ENCODE data around the gene IFNA1. TPM values are rescaled to one million over a fixed set of nuclear protein-coding genes. Genes with fewer than 3 reads are reported as not detected.
"Not testable (repeated sequence)": the region's sequence is repeated elsewhere in the genome, so short reads cannot be mapped to it uniquely, and the experiment has no call there.

IFNA1 gene
- polyA plus RNA-seq, 5 donors: 0.19 TPM; not detected in 4

- no peak for DNase-seq
These were observed 3.8 kb downstream of the IFNA1 start for GRCh38 chr9:21443849-21444625.

- not testable (repeated sequence) for DNase-seq
These were observed 9.1 kb downstream of the IFNA1 start for GRCh38 chr9:21449312-21449711.

- no peak for DNase-seq
These were observed 10.6 kb downstream of the IFNA1 start for GRCh38 chr9:21450733-21451394.

- DNase-seq: no peak
These were observed 12.4 kb downstream of the IFNA1 start for GRCh38 chr9:21452681-21453080.

GRCh38 chr9:21454149-21454548 is 13.9 kb downstream of the IFNA1 start:
- DNase-seq: no peak

GRCh38 chr9:21455320-21455719 is 15.1 kb downstream of the IFNA1 start:
- DNase-seq: peak in 1 of 2 donors; percentile 1

- no peak for DNase-seq
These were observed 21.1 kb downstream of the IFNA1 start for GRCh38 chr9:21461377-21461776.

GRCh38 chr9:21465138-21465537 is 24.9 kb downstream of the IFNA1 start:
- no peak for DNase-seq

GRCh38 chr9:21465859-21466518 is 25.8 kb downstream of the IFNA1 start:
- DNase-seq: no peak

- DNase-seq: no peak
These were observed 29.9 kb downstream of the IFNA1 start for GRCh38 chr9:21470126-21470525.

- DNase-seq: no peak
These were observed 33.0 kb downstream of the IFNA1 start for GRCh38 chr9:21473236-21473635.

GRCh38 chr9:21477466-21477865 is 37.2 kb downstream of the IFNA1 start:
- DNase-seq: no peak

GRCh38 chr9:21479152-21479702 is 39.0 kb downstream of the IFNA1 start:
- no peak for DNase-seq

- no peak for DNase-seq
These were observed 41.3 kb downstream of the IFNA1 start for GRCh38 chr9:21481470-21482056.

GRCh38 chr9:21482213-21482612 is 42.0 kb downstream of the IFNA1 start, which contains the start of gene IFNE:
Gene IFNE, minus strand, starts transcription at chr9:21482313. Its CDS starts 619 bp downstream, at chr9:21481694.
- DNase-seq: no peak

Other genes starting within 250 kb of the IFNA1 start
- not detected for gene IFNA7, start 238.2 kb upstream of the IFNA1 start, polyA plus RNA-seq (ENCODE audit: insufficient read depth in 1 of 5, insufficient read length in 5 of 5, low replicate concordance in 1 of 5)
- gene IFNA10, start 233.3 kb upstream of the IFNA1 start, polyA plus RNA-seq (ENCODE audit: insufficient read depth in 1 of 5, insufficient read length in 5 of 5, low replicate concordance in 1 of 5): not detected
- gene IFNA16, start 223.1 kb upstream of the IFNA1 start, polyA plus RNA-seq (ENCODE audit: insufficient read depth in 1 of 5, insufficient read length in 5 of 5, low replicate concordance in 1 of 5): not detected
- gene IFNA17, start 212.2 kb upstream of the IFNA1 start, polyA plus RNA-seq (ENCODE audit: insufficient read depth in 1 of 5, insufficient read length in 5 of 5, low replicate concordance in 1 of 5): not detected
- not detected for gene IFNA14, start 200.4 kb upstream of the IFNA1 start, polyA plus RNA-seq (ENCODE audit: insufficient read depth in 1 of 5, insufficient read length in 5 of 5, low replicate concordance in 1 of 5)
- gene IFNA5, start 135.1 kb upstream of the IFNA1 start, polyA plus RNA-seq (ENCODE audit: insufficient read depth in 1 of 5, insufficient read length in 5 of 5, low replicate concordance in 1 of 5): under 1 TPM in 1 of 5 donors, not detected in 4; 0.16 TPM
- 10 to 100 TPM; 33.0 to 51.0 (median 42.0) TPM for gene KLHL9, start 105.0 kb upstream of the IFNA1 start, polyA plus RNA-seq (ENCODE audit: insufficient read depth in 1 of 5, insufficient read length in 5 of 5, low replicate concordance in 1 of 5)
- not detected for gene IFNA6, start 89.6 kb upstream of the IFNA1 start, polyA plus RNA-seq (ENCODE audit: insufficient read depth in 1 of 5, insufficient read length in 5 of 5, low replicate concordance in 1 of 5)
- under 1 TPM in 2 of 5 donors, not detected in 3; 0.13 to 0.28 TPM for gene IFNA13, start 72.4 kb upstream of the IFNA1 start, polyA plus RNA-seq (ENCODE audit: insufficient read depth in 1 of 5, insufficient read length in 5 of 5, low replicate concordance in 1 of 5)
- not detected for gene IFNA2, start 55.0 kb upstream of the IFNA1 start, polyA plus RNA-seq (ENCODE audit: insufficient read depth in 1 of 5, insufficient read length in 5 of 5, low replicate concordance in 1 of 5)
- not detected for gene IFNA8, start 31.3 kb upstream of the IFNA1 start, polyA plus RNA-seq (ENCODE audit: insufficient read depth in 1 of 5, insufficient read length in 5 of 5, low replicate concordance in 1 of 5)
- under 1 TPM; 0.13 to 0.55 (median 0.21) TPM for gene IFNE, start 41.9 kb downstream of the IFNA1 start, polyA plus RNA-seq (ENCODE audit: insufficient read depth in 1 of 5, insufficient read length in 5 of 5, low replicate concordance in 1 of 5)

Data from right lung (tissue), 5 donors.